ENCODE results near the gene COPA. TPM values are rescaled to one million over a fixed set of nuclear protein-coding genes. Genes with fewer than 3 reads are reported as not detected.

Gene COPA
- total and polyA plus RNA-seq, 10 of the 15 experiments (the other 5 are each of a cell fraction or from before 2014, with no cell fraction given) = 53.7 to 180 (median 123) TPM

GRCh38 chr1:160284782-160285344 lies 58.2 kb downstream of the COPA start, which contains the start of gene PEX19 (continued):
- no peak for TF ChIP-seq BCLAF1 (IDR thresholded peaks at IDR 0.05)
- peak; percentile 99 for TF ChIP-seq NKRF (conservative IDR thresholded peaks at IDR 0.05)
- peak; percentile 90 for TF ChIP-seq POLR2A (IDR thresholded peaks at IDR 0.05; ENCODE audit: low read depth, low read length)
- peak; percentile 89 for TF ChIP-seq TAF1 (IDR thresholded peaks at IDR 0.05; ENCODE audit: borderline replicate concordance, low read depth, low read length)
- TF ChIP-seq PBX3 (IDR thresholded peaks at IDR 0.05; ENCODE audit: insufficient replicate concordance, low read depth, low read length) = no peak
- no peak for TF ChIP-seq ZBTB33 (IDR thresholded peaks at IDR 0.05)
- TF ChIP-seq E4F1 (IDR thresholded peaks at IDR 0.05; ENCODE audit: borderline replicate concordance, partially characterized antibody) = no peak
- peak; percentile 34; the same call in 1 of the 2 replicates for TF ChIP-seq IRF3 (IDR thresholded peaks at IDR 0.05)
- no peak for TF ChIP-seq HDAC6 (IDR thresholded peaks at IDR 0.05; ENCODE audit: unreplicated experiment)
- no peak for TF ChIP-seq ETV6 (conservative IDR thresholded peaks at IDR 0.05 in 1 of 2, IDR thresholded peaks at IDR 0.05 in 1 of 2; ENCODE audit: borderline replicate concordance in 1 of 2, low read depth in 1 of 2)
- TF ChIP-seq LARP7 (IDR thresholded peaks at IDR 0.05) = no peak; the same call in 1 of the 2 replicates
- TF ChIP-seq ASH2L (IDR thresholded peaks at IDR 0.05; ENCODE audit: borderline replicate concordance, low read depth) = no peak
- no peak for TF ChIP-seq KAT2A (conservative IDR thresholded peaks at IDR 0.05; ENCODE audit: control insufficient read depth, low read depth, low read length)
- no peak for TF ChIP-seq PAX8 (IDR thresholded peaks at IDR 0.05)
- no peak for TF ChIP-seq SMAD1 (IDR thresholded peaks at IDR 0.05; ENCODE audit: low read depth, partially characterized antibody)

All from GM12878 (cell line).